ENCODE results near the gene NKIRAS1. TPM values are rescaled to one million over a fixed set of nuclear protein-coding genes. Genes with fewer than 3 reads are reported as not detected.

Gene NKIRAS1
- total RNA-seq, 1 experiment from 2014 or later, result 12.0 TPM

DNA sequence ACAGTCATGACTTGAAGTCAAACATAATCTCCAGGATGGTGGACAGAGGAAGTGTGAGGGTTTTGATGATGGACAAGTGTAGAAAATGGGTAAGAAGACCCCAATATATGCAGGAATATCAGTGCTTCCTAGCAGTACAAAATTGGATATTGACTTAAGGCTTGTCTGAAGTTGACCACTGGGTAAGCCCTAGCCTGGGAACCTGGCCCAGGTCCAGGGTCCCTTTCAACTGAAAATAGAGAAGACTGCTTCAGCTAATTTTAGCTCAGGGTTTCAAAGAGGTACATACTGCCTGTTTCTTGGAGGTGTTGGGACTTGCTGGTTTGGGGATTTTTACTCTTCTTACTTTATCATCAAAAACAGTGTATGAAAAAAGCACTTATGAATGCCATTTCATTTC, 33.0 kb upstream of the NKIRAS1 start:
- H3K9me3 ChIP-seq (ENCODE audit: control insufficient read depth in 1 of 2, insufficient read depth in 1 of 2, low read depth in 1 of 2, low read length in 2 of 2), result no peaks in the 10 kb centered on the region
- H3K9ac ChIP-seq (ENCODE audit: low read length), result peak overlapping the region; percentile 14; the same call in 1 of the 2 replicates
- peaks cover 39 to 58% of the 10 kb centered on the region in 2 experiments for H3K4me1 ChIP-seq (ENCODE audit: control insufficient read depth in 1 of 2, insufficient read depth in 2 of 2, low read length in 2 of 2)
- peaks cover 19% of the 10 kb centered on the region; the same call in 1 of the 2 replicates for H4K20me1 ChIP-seq (ENCODE audit: insufficient read depth)
- ChIA-PET POLR2A (interaction anchor here (1.4 kb wide), 1 partner anchor 33 kb away, joined by 4 read pairs; the partner anchor contains the start of genes NKIRAS1 and RPL15), RAD21 (ENCODE audit: low non-redundant PET in 1 of 2, low total read pairs in 2 of 2, uncharacterized antibody in 2 of 2, unreplicated experiment in 2 of 2) (no interaction called here), CTCF (no interaction called here)
- intact Hi-C loops (cut with micrococcal nuclease), result no loop called here
- TF ChIP-seq, protein P1, sequence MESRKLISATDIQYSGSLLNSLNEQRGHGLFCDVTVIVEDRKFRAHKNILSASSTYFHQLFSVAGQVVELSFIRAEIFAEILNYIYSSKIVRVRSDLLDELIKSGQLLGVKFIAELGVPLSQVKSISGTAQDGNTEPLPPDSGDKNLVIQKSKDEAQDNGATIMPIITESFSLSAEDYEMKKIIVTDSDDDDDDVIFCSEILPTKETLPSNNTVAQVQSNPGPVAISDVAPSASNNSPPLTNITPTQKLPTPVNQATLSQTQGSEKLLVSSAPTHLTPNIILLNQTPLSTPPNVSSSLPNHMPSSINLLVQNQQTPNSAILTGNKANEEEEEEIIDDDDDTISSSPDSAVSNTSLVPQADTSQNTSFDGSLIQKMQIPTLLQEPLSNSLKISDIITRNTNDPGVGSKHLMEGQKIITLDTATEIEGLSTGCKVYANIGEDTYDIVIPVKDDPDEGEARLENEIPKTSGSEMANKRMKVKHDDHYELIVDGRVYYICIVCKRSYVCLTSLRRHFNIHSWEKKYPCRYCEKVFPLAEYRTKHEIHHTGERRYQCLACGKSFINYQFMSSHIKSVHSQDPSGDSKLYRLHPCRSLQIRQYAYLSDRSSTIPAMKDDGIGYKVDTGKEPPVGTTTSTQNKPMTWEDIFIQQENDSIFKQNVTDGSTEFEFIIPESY (IDR thresholded peaks at IDR 0.05; ENCODE audit: extremely low read depth, insufficient replicate concordance, low read length), result no peak
- no peak for TF ChIP-seq CBX3 (IDR thresholded peaks at IDR 0.05; ENCODE audit: low read depth)
- H3K36me3 ChIP-seq (ENCODE audit: control insufficient read depth in 1 of 2, insufficient read depth in 2 of 2, low read length in 2 of 2), result peaks cover 1 to 5% of the 10 kb centered on the region in 2 experiments; a peak in 2 of 4 replicates
- BruUV-seq (replicated peaks), result no TSS peak
- H3K4me2 ChIP-seq (ENCODE audit: low read length), result peak overlapping the region; percentile 27
- H2AFZ ChIP-seq (ENCODE audit: low read depth, low read length, poor library complexity, severe bottlenecking), result no peak overlapping the region
- DNase-seq (ENCODE audit: low read depth, low spot score) (no peak), ATAC-seq (no peak)
- no peaks in the 10 kb centered on the region for H3K9me2 ChIP-seq (ENCODE audit: insufficient read depth)
- H3K79me2 ChIP-seq (ENCODE audit: insufficient read depth, low read length), result peaks cover 86% of the 10 kb centered on the region
- no peak overlapping the region for H3K4me3 ChIP-seq (replicated peaks in 1 of 2; ENCODE audit: low read depth in 1 of 2, low read length in 2 of 2)
- H3K27me3 ChIP-seq (ENCODE audit: insufficient read depth, low read length), result no peaks in the 10 kb centered on the region
- H3K27ac ChIP-seq (ENCODE audit: low read depth, low read length), result no peak overlapping the region

DNA sequence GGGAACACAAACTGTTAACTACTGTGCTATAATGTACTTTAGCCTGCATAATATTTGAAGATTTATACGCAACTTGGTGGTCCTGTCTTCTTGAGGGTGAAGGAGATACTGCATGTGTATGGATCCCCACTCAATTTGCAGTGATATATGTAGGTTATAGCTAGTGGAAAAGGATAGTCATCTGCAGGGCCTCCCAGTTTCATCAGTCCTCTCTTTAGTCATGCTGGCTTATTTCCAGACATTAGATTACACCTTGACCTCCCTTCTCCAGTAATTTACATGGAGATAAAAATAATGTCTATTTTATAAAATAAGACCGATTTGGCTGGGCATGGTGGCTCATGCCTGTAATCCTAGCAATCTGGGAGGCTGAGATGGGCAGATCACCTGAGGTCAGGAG, 32.0 kb upstream of the NKIRAS1 start:
- Histone ChIP-seq H2AFZ (ENCODE audit: low read depth, low read length, poor library complexity, severe bottlenecking) (no peak overlapping the region), H3K9ac (ENCODE audit: low read length) (peak overlapping the region; percentile 10), H3K4me1 (ENCODE audit: control insufficient read depth in 1 of 2, insufficient read depth in 2 of 2, low read length in 2 of 2) (peaks cover 46 to 67% of the 10 kb centered on the region in 2 experiments), H3K79me2 (ENCODE audit: insufficient read depth, low read length) (peaks cover 76% of the 10 kb centered on the region), H3K36me3 (ENCODE audit: control insufficient read depth in 1 of 2, insufficient read depth in 2 of 2, low read length in 2 of 2) (no peaks in the 10 kb centered on the region), H3K27ac (ENCODE audit: low read depth, low read length) (no peak overlapping the region), H3K4me2 (ENCODE audit: low read length) (peak overlapping the region; percentile 96), H3K27me3 (ENCODE audit: insufficient read depth, low read length) (no peaks in the 10 kb centered on the region), H4K20me1 (ENCODE audit: insufficient read depth) (peaks cover 14% of the 10 kb centered on the region; the same call in 1 of the 2 replicates), H3K4me3 (replicated peaks in 1 of 2; ENCODE audit: low read depth in 1 of 2, low read length in 2 of 2) (no peak overlapping the region), H3K9me2 (ENCODE audit: insufficient read depth) (no peaks in the 10 kb centered on the region), H3K9me3 (ENCODE audit: control insufficient read depth in 1 of 2, insufficient read depth in 1 of 2, low read depth in 1 of 2, low read length in 2 of 2) (no peaks in the 10 kb centered on the region)
- RAD21 ChIA-PET (ENCODE audit: low non-redundant PET in 1 of 2, low total read pairs in 2 of 2, uncharacterized antibody in 2 of 2, unreplicated experiment in 2 of 2), result no interaction called here
- TF ChIP-seq ELF1 (IDR thresholded peaks at IDR 0.05; ENCODE audit: borderline replicate concordance, low read depth), result no peak
- peak; percentile 20; the same call in 1 of the 2 replicates for TF ChIP-seq JUND (IDR thresholded peaks at IDR 0.05)
- TF ChIP-seq FOSL1 (IDR thresholded peaks at IDR 0.05; ENCODE audit: low read depth), result peak; percentile 37; the same call in 1 of the 2 replicates
- no peak; the same call in 1 of the 2 replicates for TF ChIP-seq POLR2AphosphoS5 (IDR thresholded peaks at IDR 0.05; ENCODE audit: low read depth, low read length)
- 0 out of 2 replicates have a peak, but pooled peaks have one; percentile 24 for TF ChIP-seq CEBPB (IDR thresholded peaks at IDR 0.05; ENCODE audit: low read depth)
- no TSS peak for BruUV-seq (replicated peaks)
- ATAC-seq (no peak), DNase-seq (ENCODE audit: low read depth, low spot score) (no peak)
- CTCF ChIA-PET, result no interaction called here
- intact Hi-C loops (cut with micrococcal nuclease), result no loop called here
- POLR2A ChIA-PET, result interaction anchor here (0.6 kb wide), 2 partner anchors 10 to 32 kb away, joined by 3 read pairs; partner anchors contain the start of genes NKIRAS1 and RPL15

All from HCT116 (cell line).